GM12891 (cell line): ENCODE measurements around the gene MTHFSD.

ENCODE experiments used
- PAX5 ChIP-seq: IDR thresholded peaks from 2 replicates; pipeline ENCODE4 v1.6.1; 2011; ENCODE audit warnings: low read length, moderate library complexity, mild to moderate bottlenecking; ENCODE audit not compliant: insufficient read depth, severe bottlenecking
- POLR2A ChIP-seq: IDR thresholded peaks from 2 replicates; pipeline ENCODE4 v1.6.1; 2011; ENCODE audit warnings: low read depth, low read length, control low read depth
- POLR2AphosphoS5 ChIP-seq: IDR thresholded peaks from 2 replicates; pipeline ENCODE4 v1.6.1; 2011; ENCODE audit warnings: low read depth, low read length, control low read depth
- POU2F2 ChIP-seq: IDR thresholded peaks from 2 replicates; pipeline ENCODE4 v1.6.1; 2011; ENCODE audit warnings: low read depth, mild to moderate bottlenecking, control low read depth, low read length, moderate library complexity
- SPI1 ChIP-seq: IDR thresholded peaks from 2 replicates; pipeline ENCODE4 v1.6.1; 2011; ENCODE audit warnings: low read depth, low read length, control low read depth
- TAF1 ChIP-seq: IDR thresholded peaks from 2 replicates; pipeline ENCODE4 v1.6.1; 2011; ENCODE audit warnings: low read depth, low read length, control low read depth

DNA sequence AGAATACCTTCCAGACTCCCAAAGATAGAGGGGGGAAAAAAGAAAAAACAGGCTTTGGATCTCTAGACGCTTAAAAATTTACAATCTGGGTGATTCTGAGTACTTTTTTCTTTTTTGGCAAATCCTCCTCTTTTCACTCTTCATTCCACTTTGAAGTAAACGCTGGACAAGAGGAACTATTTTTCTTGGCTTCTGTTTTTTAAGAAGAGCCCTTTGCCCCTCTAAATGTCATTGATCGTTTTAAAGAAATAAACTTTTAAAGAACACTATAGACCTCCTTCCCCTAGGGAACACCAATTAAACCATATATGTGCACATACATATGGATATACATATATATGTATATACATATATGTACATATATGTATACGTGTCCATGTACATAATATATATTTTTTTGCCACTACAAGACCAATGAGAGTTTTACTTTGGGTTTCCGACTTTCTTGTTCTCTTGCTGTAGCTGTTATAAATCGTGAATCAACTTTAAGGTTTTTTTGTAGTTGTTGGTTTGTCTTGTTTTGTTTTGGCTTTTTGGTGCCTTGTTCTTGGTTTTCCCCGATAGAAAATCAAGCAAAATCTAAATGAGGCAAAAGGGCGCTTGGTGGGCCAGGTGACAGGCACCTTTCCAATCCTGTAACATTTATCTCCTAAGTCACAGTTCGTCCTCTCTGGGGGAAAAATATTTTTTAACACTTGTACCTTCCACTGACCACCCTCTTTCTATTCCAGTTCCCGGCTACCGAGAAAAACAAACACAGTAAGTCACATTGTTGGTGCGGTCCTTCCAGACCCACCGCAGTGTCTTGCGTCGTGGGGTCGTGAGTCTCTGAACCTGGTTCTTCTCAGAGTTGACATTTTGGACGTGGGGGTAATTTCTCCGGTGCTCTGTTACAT is 40.3 kb downstream of the MTHFSD start:
- TF ChIP-seq POLR2A (no peak), SPI1 (no peak), POLR2AphosphoS5 (no peak), TAF1 (no peak), POU2F2 (no peak), PAX5 (no peak)
